ENCODE results near the gene TRIM2.

GRCh38 chr4:153181293-153181692 is 22.9 kb upstream of the TRIM2 start:
- TF ChIP-seq YY1 (IDR thresholded peaks at IDR 0.05; ENCODE audit: insufficient read depth, insufficient read length) (no peak), ZNF274 (IDR thresholded peaks at IDR 0.05; ENCODE audit: low read depth, low read length) (no peak), SUZ12 (IDR thresholded peaks at IDR 0.05; ENCODE audit: extremely low read depth, insufficient read depth, insufficient read length) (no peak)
